ENCODE results near the gene STK4.
A peak's percentile ranks its signal among the peaks of the same experiment; 100 is the strongest.

The STK4 gene

DNA sequence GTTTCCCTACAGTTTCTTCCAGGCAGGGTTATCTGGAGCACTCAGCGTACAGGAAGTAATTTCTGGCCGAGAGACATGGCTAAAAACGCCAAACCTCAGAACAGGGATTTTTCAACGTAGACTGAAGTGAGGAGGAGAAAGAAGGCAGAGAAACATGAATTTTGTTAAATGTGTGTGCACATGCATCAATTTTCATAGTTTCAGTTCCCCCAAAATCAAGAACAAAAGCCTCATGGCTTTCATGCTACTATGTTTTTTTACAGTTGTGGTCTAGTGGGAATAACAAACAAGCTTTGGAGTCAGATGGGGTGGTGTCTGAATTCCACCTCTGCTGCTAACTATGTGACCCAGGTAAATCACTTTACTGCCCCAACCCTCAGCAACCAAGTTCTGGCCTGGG lies 11.0 kb upstream of the STK4 start:
- DNase-seq, result no peak

DNA sequence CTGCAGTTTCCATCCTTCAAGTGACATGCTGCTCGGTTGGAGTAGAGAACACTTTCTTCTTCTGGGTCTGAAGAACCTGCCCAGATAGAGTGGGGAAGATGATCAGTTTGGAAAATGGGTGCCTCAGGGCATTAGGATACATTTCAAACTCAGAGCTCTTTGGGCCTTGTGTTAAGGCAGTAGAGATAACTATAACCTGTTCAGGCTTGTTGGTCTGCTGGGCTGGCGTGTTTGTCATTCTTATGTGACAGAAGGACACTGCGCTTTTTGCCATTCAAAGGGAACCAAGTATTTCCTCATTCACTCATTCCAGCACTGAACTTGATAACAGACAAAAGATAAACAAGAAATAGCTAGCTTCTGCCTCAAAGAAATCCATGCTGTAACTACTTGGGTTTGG lies 9.9 kb upstream of the STK4 start:
- no peak for DNase-seq

DNA sequence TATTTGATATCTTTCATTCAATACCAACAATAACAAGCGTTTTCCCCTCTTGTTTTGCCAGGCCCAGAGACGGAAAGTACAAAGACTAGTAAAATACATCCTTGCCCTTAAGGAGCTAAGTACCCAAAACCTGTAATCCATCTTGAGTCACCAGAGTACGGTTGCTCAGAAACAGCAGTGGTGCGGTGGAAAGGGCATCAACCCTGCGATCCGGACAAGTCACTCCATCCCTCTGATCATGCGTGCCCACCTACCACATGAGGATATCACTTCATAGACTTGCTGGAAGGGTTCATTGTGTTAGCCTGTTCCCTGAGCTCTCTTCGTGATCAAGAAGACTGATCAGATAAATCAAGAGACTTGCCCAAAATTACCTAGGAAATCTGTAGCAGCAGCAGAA lies 8.0 kb upstream of the STK4 start:
- DNase-seq, result no peak

DNA sequence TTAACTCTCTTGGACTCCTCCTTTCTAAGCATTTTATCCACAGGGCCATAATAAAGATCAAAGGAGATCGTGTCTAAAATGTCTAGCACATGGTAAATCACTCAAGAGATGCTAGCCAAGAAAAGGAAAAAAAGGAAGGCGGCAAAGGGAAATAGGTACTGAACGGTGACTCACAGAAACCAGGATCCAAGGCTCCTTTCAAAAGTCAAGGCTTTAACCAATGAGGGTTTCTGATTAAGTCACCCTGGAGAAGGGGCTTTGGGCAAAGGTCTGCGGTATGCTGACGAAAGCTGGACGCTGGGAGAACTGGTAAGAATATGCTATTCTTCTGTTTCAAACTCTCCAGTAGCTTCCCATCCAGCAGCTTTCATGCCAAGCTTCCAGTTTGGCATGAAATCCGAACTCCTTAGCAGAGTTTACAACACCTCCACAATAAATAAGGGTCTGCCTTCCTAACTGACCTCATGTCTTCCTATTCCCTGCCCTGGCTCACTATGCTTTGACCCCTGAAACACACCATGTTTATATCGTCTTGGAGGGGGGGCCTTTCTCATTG lies 7.2 kb upstream of the STK4 start:
- peak; percentile 56 for DNase-seq

DNA sequence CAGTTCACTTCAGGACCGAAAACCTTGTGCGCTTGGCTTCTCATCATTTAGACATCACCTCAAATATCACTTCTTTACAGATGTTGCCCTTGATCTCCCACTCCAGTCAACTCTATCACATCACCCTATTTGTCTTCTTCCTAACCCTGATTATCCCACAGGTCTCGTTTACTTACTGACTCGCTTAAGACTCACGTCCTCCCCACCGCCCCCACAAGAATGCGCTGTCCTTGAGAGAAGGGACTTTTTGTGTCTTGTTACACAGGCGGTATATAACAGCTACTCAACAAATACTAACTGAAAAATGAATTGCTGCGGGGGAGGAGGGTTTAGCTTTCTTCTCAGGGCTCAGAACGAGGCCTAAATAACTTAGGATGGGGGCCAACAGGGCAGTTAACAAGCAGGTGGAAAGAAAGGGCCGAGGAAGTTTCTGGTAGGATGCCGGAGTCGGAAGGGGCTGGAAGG lies 6.6 kb upstream of the STK4 start:
- DNase-seq, result peak; percentile 43

DNA sequence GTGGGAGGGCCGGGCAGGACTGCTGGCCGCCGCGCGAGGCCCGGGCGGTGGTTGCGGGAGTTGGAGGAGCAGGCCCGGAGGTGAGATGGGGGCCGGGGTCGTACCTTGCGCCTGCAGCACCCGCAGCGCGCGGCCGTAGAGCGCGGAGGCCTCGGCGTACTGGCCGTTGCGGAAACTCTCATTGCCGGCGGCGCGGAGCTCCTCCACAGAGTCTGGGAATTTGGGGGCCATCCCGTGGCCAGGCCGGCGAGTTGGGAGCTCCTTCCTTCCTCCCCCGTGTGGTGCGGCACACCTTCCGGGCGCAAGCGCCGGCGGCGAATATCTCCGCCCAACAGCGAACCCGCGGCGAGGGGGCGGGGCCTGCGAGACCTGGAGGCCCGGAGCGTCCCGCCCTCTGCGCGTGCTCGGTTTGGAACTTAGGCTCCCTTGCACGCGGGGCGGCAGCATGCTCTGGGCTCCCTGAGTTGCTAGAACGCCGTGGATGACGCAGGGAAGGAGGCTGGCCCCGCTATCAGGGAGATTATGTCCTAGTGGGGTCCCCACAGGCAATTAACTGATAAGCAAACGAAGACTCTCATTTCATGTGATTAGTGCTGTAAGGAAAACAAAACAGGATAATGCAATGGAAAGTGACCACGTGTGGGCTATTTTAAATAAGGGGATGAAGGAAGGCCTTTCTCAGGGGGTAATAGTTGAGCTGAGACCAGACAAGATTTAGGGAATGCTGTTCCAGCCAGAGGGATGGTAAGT lies 6.0 kb upstream of the STK4 start, which contains the start of gene TOMM34:
Gene TOMM34 (minus strand): TSS at position 295 of the 750 bp plus-strand sequence. CDS start 64 bp downstream, at position 231.
- peak; percentile 97 for DNase-seq

DNA sequence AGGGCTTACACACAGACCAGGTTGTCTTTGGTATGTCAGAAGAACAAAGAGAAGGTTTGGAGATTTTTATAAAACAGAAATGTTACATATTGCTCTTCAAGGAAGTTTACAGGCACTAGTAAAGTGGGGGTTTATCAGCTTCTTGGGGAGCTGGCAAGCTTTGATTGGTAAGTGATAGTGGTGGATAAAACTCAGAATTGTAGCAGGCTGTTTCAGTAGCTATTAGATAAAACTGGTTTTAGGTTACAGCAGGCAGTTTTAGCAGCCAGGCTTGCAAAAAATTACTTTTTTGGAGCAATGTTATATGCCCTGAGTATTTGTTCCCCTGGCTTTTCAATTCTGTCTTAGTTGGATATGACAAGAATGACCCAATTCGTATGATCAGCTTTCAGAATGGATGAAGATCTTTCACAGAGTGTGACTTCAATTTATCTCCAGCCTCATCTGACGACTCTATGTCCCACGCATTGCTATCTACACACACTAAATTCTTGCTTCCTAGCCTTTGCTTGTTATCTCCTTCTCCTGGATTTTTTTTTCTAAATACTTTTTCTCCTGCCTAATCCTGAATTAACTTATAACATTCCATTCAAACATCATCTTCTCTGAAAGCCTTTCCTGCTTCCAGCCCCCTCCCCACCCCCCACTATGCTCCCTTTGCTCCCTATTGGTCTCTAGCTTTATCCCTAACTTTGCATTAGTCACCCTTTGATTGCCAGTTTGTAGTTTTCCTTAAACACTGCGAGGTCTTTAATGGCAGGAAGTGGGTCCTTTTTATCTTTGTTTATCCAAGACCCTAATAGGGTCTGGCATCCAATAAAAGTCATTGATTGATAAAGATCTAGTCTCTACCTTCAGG lies 5.1 kb upstream of the STK4 start:
- DNase-seq, result no peak

DNA sequence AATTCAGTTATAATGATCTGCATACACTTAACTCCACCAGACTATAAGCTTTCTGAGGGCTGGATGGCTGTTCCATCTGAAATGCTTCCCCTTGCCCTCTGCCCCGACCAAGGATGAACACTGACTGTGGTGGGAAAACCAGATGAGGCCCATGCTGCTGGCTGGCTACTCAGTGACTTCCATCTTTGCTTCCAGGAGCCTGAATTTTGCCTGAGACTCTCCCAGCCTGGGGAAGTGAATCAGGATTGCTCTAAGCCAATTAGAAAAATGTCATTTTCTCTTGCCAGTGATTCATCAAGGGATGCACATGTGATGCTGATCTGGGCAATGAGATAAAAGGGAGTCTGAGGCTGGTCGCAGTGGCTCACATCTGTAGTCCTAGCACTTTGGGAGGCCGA lies 4.4 kb upstream of the STK4 start:
- no peak for DNase-seq

DNA sequence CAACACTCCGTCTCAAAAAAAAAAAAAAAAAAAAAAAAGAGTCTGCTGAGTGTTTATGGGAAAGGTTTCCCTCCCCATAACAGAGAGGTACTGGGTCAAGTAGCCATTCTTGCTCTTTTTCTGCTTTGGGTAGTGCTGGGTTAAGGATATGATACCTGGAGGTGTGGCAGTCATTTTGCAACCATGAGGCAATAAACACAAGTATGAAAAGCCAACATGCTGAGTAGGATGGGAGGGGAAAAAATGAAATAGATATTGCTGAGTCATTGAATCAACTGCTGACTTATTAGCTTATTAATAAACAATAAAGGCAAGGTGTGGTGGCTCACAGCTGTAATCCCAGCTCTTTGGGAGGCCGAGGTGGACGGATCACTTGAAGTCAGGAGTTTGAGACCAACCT lies 3.8 kb upstream of the STK4 start:
- DNase-seq, result no peak

DNA sequence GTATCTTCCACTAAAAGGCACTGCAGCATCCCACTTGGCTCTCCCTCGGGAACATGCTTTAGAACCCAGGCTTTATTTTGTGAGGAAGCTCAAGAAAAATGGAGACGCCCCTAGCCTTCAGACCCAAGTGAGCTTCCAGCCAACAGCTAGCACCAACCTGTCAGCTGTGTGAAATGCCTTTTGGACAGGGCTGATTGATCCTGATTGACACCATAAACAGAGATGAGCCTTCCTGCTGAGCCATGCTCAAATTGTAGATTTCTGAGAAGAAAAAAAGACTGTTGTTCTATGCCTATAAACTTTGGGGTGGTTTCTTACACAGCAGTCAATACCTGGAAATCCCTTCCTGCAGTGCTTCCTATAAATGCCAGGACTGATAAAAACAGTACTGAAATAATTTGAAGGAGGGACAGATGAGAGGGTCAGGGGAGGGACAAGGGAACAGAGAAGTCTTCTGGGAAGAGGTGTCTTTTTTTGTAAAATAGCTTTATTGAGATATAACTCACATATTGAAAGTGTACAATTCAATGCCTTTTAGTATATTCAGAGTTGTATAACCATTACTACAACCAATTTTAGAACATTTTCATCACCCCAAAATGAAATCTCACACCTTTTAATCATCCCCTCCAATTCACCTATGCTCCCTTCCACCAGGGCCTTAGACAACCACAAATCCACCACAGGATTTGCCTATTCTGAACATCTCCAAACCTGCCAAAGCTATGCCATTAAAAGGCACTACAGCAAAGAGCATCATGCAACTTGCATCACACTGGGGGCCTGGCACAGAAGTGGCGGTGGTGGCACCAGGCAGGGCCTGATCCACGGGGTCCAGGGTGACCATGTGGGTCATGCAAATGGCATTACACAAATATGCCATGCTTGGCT lies 2.7 kb upstream of the STK4 start:
- peak; percentile 41 for DNase-seq

DNA sequence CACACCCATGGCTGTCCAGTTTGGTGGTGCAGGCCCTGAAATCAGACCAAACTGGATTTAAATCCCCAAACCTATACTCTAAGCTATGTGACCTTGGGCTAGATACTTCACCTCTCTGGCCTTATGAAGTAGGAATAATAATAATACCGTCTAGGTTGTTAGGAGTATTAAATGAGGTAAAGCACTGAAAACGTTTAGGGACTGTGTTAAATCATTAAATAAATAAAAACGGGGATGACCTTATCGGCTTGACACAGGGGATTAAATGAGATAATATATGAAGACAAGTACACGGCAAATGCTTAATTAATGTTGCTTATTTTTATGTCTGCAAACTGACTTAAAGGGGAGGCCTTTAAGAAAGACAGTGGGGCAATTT lies 672 bp upstream of the STK4 start:
- DNase-seq, result no peak

DNA sequence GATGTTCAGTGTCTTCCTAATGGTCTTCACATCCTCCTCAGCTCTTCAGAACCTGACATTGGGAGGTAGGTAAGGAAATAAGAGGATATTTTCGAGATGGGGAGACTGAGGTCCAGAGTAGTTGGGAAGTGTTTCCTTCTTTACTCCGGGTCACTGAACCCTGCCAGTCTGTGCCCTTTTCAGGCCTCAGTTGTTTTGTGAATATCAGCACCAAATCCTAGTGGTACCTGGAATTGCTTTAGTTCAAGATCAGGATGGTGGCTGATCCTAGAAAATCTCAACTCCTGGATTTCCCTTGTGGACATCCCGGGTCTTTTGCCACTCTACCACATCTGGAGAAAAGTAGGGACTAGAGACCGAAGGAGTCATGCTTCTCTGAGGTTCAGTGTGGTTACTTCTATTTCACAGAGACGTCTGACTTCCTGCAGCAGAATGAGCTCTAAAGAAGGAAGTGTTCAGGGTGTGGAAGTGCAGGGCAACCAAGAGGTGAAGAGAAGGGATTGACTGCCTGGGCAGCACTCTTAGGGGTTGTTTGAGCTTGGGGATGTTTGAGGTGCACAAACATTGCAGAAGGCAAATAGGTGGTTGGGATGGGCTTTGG lies 995 bp downstream of the STK4 start:
- DNase-seq, result peak; percentile 64

DNA sequence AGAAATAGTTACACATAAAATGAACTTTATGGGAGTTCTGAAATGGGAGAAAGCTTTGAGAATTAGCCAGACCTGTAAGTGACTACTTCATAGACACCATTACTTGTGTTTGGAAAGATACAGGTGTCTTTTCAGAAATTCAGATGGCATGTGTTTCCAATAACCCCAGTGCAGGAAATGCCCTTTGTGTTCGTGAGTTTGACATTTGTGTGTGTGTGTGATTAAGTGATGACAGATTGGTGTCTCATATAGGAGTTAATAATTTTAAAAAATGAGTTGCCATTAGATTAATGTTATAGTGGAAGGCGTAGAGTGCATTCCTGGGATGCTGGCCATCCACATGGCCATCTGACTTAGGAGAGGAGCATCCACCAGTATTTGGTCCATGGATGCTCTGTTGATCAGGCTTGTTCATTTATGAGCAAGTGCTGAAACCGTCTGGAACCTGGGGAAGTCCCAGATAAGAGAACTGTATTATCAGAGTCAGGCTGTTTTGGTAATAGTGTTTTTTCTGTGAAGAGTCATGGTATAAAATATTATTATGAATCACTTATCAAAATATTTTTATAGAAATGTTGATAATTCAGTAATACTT lies 3.1 kb downstream of the STK4 start:
- peak; percentile 53 for DNase-seq

DNA sequence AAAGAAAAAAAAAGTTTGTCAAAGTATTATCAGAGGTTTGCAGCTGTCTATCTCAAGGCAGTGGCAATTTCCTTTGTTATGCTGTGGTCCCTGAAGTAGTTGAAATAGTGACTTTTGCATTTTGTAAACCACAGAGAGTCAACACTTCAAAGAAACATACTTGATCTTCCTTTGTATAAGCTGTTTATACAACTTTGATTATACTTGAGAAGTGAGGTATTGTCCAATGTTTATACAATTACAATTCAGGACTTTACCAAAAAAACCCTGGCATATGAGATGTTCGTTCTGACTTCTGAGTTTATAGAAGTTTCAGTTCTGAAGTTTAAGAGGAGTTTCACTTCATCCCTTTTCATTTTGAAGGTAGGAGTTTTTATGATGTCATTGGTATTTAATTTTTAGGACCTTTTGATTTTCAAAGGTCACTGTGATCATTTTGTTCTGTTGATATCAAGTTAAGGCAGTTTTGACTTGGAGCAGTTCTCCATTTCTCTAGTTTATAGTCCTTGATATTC lies 4.0 kb downstream of the STK4 start:
- peak; percentile 38 for DNase-seq

DNA sequence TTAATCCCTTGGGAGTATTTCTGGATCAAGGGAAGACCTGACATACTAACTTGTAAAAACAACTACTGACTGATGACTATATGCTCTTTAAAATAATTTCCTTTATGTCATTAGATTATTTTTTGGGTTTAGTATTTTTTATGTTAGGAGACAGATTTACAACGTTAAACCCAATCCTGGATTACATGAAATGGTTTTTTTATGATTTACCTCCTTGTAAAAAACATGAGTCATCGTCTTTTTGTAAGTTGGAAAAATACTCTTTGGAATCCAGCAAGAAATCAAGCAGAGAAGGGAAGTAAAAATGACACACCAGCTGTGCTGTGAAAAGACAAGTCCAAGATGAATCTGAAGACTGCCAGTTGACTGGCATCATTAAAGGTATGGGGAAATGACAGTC lies 6.7 kb downstream of the STK4 start:
- DNase-seq, result no peak

DNA sequence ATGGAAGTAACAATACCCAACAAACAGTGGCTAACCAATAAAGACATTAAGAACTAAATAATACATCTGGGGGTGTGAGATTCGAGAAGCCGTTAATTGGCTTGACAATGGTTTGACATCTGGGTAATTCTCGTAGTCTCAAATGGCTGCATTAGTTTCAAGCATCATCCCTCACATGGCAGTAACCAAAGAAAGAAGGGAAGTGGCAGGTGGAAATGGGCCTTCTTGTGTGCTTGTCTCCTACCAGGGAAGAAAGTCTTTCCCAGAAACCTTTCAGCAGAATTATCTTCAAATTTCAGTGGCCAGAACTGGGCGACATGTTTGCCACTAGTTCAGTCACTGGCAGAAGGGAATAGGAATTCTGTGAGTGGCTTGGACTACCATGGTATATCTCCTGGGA lies 10.4 kb downstream of the STK4 start:
- DNase-seq, result no peak

DNA sequence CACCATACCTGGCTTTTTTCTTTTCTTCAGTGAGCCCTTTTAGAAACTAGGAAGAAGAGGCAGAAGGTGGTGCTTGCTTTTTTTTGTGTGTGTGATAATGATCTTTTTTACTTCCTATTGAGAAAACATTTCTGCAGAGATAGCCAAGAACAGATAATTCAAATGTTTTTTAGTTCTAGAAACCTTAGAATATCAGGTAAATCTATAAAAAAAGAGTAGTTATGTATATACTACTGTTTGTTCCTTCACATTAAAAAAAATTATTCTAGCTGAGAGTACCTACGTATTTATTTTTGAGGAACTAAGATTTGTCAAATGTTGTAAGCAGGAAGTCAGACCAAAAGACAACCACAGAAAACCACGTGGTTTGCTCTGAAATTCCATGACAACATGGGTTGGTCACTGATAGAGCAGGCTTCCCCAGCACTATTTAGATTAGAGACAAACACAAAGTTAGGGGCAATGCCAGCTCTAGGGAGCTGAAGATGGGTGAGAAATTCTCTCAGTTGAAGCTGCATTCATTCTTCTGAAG lies 12.8 kb downstream of the STK4 start:
- DNase-seq, result peak; percentile 73

DNA sequence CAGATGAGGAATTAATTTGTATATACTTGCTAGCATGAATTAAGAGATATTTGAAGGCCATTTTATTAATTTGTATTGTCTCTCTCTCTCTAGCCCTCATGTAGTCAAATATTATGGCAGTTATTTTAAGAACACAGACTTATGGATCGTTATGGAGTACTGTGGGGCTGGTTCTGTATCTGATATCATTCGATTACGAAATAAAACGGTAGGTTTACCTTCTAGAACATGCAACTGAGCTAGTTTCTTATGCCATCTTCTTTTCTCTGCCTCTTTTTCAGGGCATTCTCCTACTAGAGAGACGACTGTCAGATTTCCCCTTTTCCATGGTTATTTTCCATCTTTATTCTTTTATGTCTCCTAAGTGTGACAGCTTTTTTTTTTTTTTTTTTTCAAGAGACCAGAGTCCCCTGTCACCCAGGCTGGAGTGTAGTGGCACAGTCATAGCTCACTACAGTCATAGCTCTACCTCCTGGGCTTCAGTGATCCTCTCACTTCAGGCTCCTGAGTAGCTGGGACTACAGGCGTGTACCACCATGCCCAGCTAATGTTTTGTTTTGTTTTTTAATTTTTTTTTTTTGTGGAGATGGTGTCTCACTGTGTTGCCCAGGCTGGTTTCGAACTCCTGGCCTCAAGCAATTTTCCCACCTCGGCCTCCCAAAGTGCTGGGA lies 15.6 kb downstream of the STK4 start:
- DNase-seq, result no peak

DNA sequence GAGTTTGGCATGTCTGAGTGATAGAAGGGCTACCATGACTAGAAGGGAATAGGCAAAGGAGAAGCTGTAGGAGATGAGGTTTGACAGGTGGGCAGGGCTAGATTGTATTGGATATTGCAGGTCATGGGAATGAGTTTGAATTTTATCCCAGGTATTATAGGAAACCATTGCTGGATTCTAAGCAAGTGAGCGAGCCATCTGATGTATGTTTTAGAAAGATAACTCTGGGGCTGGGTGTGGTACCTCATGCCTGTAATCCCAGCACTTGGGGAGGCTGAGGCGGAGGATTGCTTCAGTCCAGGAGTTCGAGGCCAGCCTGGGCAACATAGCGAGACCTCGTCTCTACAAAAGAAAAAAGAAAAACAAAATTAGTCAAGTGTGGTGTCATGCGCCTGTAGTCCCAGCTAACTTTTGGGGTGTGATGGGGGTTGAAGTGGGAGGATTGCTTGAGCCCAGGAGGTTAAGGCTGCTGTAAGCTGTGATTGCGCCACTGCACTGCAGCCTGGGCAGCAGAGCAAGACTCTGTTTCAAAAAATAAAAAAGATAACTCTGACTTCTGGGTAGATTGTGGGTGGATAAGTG lies 16.9 kb downstream of the STK4 start:
- DNase-seq, result no peak

DNA sequence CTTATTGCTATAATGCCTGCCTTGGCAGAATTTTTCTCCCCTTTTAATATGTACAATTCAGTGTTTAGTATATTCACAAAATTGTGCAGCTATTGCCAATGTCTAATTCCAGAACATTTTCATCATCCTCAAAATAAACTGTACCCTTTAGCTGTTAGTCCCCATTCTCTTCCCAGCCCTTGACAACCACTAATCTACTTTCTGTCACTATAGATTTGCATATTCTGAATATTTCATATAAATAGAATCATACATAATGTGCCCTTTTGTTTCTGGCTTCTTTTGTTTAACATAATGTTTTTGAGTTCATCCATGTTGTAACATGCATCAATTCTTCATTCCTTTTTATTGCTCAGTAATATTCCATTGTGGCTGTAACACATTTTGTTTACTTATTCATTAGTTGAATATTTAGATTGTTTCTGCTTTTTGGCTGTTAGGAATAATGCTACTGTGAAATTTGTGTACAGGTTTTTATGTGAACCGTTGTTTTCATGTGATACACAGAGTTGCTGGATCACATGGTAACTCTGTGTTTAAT lies 22.4 kb downstream of the STK4 start:
- DNase-seq, result no peak

All from activated CD4-positive, alpha-beta T cell treated with anti-CD3 and anti-CD28 coated beads, Interleukin-2, amount 50 U/mL, for 16 hours (primary cell).